COLO829 (cell line): ENCODE measurements around the gene MORN3.
"Not testable (repeated sequence)": the region's sequence is repeated elsewhere in the genome, so short reads cannot be mapped to it uniquely, and the experiment has no call there.

Experiments used
- DNase-seq: peaks from one replicate; pipeline ENCODE4 v3.0.0; 2012; ENCODE audit warnings: low spot score

The MORN3 gene

GRCh38 chr12:121638298-121639202 is 30.9 kb downstream of the MORN3 start:
- no peak for DNase-seq

GRCh38 chr12:121637231-121637914 is 32.1 kb downstream of the MORN3 start:
- DNase-seq = no peak

DNA sequence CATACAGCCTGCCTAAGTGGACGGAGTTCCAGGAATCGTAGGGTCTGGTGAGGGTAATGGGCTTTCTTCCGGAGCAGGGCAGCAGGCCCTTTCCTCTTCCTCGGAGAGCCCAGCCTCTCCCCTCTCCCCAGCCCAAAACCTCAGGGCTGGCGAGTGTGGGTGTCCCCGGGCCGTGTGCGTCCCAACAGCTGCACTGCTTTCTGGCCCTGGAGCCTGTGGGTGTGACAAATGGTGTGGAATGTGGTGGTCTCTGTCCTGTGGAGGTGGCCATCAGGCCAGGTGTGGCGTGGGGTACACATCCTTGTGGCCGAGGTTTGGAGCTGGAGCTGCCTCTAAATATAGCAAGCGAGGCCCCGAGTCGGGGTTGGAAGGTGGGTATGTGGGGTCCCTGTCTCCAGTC is 34.6 kb downstream of the MORN3 start:
- DNase-seq = no peak

DNA sequence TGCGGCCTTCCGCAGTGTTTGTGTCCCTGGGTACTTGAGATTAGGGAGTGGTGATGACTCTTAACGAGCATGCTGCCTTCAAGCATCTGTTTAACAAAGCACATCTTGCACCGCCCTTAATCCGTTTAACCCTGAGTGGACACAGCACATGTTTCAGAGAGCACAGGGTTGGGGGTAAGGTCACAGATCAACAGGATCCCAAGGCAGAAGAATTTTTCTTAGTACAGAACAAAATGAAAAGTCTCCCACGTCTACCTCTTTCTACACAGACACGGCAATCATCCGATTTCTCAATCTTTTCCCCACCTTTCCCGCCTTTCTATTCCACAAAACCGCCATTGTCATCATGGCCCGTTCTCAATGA is 35.6 kb downstream of the MORN3 start:
- not testable (repeated sequence) for DNase-seq

GRCh38 chr12:121632069-121632970 is 37.1 kb downstream of the MORN3 start:
- no peak for DNase-seq

DNA sequence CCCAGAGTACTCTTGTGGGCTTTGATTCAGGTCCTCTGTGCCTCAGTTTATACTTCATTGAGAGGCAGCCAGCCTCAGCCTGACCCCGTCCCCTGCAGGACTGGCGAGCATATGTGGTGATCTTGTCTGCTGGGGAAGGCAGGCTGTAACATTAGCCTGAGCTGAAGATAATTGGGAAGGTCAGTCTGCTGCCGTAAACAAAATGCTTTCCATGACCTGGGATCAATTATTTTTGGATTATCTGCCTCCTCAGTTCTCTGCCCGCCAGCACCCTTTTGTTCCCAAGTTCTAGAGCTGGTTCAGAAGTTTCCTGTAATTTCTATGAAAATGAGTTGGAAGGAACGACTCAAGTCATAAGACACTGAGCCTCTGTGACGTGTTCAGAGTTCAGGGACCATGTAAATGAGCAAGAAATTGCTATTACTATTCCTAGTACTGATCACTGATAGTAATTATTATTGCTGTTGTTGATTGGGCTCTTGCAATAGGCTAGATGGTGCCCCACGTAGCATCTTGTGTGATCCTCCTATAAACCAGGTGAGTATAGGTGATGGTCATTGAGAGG is 38.6 kb downstream of the MORN3 start:
- no peak for DNase-seq

- no peak for DNase-seq
These were observed 40.9 kb downstream of the MORN3 start for GRCh38 chr12:121628536-121628935.

GRCh38 chr12:121628037-121628436 is 41.4 kb downstream of the MORN3 start:
- DNase-seq = no peak

DNA sequence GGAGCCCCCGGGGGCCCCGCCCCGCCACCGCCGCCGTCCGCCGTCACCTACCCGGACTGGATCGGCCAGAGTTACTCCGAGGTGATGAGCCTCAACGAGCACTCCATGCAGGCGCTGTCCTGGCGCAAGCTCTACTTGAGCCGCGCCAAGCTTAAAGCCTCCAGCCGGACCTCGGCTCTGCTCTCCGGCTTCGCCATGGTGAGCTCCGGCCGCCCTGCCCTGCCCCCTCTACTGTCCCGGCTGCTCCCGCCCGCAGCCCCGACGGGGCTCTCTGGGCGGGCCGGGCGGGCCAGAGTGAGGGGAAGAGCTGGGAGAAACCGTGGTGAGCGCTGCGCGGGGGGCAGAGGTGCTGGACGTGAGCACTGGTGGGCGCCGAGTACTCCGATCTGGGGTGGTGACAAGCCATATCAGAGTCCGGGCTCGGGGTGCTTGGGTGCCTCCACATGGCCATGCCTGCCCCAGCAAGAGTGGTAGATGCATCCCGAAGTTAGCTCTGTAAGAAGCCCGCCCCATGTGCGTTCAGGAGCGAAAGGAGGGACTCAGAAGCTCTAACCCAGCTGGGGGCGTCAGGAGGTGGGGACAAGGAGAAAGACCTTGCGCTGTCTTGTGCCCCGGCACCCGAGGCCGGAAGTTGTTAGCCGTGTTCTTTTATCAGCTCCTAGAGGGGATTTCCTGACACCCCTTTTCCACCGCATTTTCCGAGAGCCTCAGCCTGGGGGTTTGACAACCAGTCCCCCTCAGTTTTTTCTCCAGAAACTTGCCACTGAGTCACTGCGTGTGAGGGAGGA is 42.4 kb downstream of the MORN3 start:
- DNase-seq = peak; percentile 28

DNA sequence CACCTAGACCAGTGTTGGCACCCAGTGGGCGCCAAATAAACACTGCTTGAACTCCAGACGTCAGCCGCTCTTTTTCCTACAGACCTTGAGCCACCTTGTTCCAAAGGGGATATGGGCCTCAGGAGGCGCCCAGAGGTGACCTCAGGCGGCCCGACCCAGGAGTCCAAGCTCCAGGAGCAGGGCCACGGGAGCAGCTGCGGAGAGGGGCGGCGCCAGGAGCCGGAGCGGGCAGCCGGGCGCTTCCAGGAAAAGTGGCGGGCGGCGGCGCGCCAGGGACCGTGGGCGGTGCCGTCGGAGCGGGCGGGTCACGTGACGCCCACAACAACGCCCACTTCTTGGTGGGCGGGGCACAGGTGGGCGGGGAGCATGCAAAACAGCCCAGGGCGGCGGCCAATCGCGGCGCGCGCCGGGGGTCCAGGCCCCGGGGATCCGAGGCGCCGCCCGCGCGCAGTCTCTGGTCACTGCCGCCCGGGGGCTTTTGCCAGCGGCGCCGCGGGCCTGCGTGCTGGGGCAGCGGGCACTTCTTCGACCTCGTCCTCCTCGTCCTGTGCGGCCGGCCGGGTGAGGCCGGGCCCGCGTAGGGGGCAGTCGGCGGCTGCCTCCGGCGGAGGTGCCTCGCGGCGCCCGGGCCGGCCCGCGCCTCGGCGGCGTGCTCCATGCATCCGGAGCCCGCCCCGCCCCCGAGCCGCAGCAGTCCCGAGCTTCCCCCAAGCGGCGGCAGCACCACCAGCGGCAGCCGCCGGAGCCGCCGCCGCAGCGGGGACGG is 43.2 kb downstream of the MORN3 start, which contains the start of gene ORAI1:
Gene ORAI1, plus strand, starts transcription at position 444 of the 766 bp plus-strand sequence.
- DNase-seq = peak; percentile 89

GRCh38 chr12:121620333-121620891 is 49.0 kb downstream of the MORN3 start:
- no peak for DNase-seq

- DNase-seq = no peak
These were observed 50.7 kb downstream of the MORN3 start for GRCh38 chr12:121618659-121619233.

DNA sequence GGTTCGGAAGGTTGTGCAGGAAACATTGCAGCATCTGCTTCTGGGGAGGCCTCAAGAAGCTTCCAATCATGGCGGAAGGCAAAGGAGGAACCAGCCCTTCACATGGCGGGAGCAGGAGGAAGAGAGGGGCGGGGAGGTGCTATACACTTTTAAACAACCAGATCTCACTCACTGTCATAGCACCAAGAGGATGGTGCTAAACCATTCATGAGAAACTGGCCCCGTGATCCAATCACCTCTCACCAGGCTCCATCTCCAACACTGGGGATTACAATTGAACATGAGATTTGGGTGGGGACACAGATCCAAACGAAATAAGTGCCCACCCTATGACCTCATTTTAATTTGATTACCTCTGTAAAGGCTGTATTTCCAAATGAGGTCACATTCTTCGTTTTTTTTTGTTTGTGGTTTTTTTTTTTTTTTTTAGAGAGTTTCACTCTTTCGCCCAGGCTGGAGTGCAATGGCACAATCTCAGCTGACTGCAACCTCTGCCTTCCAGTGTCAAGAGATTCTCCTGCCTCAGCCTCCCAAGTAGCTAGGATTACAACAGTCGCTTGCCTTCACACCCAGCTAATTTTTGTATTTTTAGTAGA is 54.5 kb downstream of the MORN3 start:
- DNase-seq = no peak

GRCh38 chr12:121613462-121613861 is 56.0 kb downstream of the MORN3 start:
- no peak for DNase-seq

DNA sequence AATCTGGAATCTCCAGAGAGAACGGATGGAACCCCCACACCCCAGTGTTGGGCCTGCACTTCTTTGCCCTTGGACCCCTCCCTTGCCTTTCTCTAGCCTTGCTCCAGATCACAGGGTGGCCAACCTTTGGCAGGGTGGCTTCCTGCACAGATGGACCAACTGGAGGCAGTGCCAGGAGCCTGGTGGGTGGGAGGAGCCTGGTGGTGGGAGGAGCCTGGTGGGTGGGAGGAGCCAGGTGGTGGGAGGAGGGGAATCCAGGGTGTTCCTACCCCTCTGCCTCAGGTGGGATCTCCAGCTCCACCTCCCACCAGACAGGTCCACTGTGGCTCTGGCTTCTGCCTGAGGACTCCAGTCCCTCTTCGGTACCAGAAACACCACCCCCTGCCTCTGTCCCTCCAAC is 58.1 kb downstream of the MORN3 start:
- DNase-seq = no peak

- DNase-seq = no peak
These were observed 59.0 kb downstream of the MORN3 start for GRCh38 chr12:121610239-121611149.

DNA sequence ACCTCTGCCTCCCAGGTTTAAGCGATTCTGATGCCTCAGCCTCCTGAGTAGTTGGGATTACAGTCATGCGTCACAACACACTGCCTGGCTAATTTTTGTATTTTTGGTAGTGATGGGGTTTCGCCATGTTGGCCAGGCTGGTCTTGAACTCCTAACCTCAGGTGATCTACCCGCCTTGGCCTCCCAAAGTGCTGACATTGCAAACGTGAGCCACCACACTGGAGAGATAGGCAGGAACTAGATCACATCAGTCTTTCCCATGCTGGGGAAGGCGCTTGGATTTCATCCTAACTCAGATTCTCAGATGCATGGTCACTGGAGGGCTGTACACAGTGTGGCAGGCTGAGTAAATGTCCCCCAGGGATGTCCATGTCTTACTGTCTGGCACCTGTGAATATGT is 61.2 kb downstream of the MORN3 start:
- no peak for DNase-seq

DNA sequence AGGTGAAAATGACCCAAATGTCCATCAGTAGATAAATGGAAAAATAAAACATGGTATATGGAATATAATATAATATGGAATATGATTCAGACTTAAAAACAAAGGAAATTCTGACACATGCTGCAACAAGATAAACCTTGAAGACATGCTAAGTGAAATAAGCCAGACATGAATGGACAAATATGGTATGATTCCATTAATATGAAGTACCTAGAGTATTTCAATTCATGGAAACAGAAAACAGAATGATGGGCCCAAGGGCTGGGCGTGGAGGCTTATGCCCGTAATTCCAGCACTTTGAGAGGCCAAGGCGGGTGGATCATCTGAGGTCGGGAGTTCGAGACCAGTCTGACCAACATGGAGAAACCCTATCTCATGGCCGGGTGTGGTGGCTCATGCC is 65.9 kb downstream of the MORN3 start:
- DNase-seq = no peak
